Amygdala (tissue), 56 donors: ENCODE measurements around the gene NIPSNAP2.
"Not testable (repeated sequence)": the region's sequence is repeated elsewhere in the genome, so short reads cannot be mapped to it uniquely, and the experiment has no call there.

Experiments used
- DNase-seq, 56 donors: peaks; one replicate each; lab custom pipeline; 2025; lab: John Stamatoyannopoulos, UW

NIPSNAP2 gene

DNA sequence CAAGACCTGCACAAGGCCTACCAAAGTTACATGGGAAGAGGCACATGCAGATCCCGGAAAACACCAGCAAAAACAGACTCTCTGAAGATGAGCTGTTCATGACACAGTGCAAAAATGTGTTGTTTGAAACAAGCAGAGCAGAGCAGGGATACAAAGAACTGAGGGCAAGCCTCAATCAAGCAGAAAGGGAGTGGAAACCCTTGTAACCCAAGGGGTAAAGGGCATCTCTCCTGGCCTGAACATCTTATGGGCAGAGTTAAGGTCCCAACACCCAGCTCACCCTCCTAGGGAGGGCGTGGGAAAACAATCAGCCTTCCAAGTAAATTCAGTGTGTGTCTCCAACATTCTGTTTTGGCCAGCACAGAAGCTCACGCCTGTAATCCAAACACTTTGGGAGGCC, 76.3 kb downstream of the NIPSNAP2 start:
- no peak for DNase-seq

DNA sequence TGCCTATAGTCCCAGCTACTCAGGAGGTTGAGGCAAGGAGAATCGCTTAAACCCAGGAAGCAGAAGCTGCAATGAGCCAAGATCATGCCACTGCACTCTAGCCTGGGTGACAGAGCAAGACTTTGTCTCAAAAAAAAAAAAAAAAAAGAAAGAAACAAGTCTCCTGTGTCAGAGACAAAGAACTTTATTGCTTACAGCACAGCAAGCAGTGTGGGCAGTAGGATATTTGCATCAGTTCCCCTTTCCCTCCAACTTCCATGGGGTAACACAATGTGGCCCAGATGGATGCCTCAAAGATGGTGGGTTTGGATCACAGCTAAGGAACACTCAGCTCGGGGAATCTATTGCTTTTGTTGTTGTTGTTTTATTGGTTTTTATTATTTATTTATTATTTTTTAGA, 81.4 kb downstream of the NIPSNAP2 start:
- DNase-seq = not testable (repeated sequence)

DNA sequence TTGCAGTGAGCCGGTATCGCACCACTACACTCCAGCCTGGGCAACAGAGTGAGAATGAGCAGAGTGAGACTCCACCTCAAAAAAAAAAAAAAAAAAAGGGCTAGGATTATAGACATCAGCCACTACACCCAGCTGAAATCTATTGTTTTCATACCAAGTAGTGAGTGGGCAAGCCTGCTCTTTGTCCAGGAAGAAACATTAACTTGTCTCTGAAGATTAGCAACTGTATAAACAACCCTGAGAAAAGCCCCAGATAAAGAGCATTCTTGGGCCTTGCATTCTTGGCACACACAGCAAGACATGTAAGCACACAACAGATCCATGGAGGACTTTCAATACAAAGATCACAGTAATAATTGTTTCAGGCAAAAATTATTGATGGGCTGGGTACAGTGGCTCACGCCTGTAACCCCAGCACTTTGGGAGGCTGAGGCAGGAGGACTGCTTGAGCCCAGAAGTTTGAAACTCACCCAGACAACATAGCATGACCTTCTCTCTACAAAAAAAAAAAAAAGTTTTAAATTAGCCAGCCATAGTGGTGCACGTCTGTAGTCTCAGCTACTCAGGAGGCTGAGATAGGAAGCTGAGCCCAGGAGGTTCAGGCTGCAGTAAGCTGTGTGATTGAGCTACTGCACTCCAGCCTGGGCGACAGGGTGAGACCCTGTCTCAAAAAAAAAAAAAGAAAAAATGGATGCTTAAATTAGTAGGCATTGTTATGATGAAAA, 82.5 kb downstream of the NIPSNAP2 start:
- DNase-seq = no peak

DNA sequence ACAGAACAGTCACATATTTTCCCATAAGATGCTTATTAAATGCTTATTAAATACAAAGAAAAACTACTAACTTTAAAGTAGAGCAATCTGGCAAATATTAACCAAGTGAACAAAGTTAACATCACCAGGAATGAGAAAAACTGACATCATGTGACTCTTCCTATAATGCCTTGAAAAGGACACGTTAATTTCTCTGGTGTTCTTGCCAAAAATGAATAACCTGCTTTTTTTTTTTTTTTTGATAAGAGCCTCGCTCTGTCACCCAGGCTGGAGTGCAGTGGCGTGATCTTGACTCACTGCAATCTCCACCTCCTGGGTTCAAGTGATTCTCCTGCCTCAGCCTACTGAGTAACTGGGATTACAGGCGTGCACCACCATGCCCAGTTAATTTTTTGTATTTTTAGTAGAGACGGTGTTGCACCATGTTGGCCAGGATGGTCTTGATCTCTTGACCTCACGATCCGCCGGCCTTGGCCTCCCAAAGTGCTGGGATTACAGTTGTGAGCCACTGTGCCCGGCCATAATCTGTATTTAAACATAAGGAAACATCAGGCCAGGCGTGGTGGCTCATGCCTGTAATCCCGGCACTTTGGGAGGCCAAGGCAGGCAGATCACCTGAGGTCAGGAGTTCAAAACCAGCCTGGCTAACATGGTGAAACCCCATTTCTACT, 83.2 kb downstream of the NIPSNAP2 start:
- not testable (repeated sequence) for DNase-seq

DNA sequence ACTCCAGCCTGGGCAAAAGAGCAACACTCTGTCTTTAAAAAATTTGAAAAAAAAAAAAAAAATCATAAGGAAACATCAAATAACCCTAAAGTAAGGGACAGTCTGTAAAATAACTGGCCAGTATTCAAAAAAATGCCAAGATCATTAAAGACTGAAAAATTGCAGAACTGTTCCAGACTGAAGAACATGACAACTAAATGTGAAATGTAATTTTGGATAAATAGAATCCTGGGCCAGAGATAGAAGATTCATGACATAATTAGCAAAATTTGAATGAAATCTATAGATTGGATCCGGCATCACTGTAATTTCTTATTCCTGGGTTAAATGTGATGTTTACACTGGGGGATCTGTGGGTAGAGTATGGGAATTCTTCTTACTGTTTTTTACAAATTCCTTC, 83.9 kb downstream of the NIPSNAP2 start:
- DNase-seq = no peak

DNA sequence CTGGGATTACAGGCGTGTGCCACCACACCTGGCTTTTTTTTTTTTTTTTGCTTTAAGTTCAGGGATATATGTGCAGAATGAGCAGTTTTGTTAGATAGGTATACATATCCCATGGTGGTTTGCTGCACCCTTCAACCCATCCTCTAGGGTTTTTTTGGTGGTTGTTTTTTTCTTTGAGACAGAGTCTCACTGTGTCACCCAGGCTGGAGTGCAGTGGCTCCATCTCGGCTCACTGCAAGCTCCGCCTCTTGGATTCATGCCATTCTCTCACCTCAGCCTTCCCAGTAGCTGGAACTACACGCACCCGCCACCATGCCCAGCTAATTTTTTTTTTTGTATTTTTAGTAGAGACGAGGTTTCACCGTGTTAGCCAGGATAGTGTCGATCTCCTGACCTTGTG, 84.4 kb downstream of the NIPSNAP2 start:
- not testable (repeated sequence) for DNase-seq
